ENCODE data around the gene CSNK2A1.
"Not testable (repeated sequence)": the region's sequence is repeated elsewhere in the genome, so short reads cannot be mapped to it uniquely, and the experiment has no call there.

The CSNK2A1 gene

GRCh38 chr20:460180-460579 lies 83.4 kb downstream of the CSNK2A1 start:
- no peak overlapping the region for H3K4me3 ChIP-seq (ENCODE audit: low read depth, low read length)
- TF ChIP-seq CTCF (IDR thresholded peaks at IDR 0.05; ENCODE audit: insufficient read depth, low read depth, low read length, missing control alignments): no peak
- DNase-seq (ENCODE audit: low read depth): no peak

DNA sequence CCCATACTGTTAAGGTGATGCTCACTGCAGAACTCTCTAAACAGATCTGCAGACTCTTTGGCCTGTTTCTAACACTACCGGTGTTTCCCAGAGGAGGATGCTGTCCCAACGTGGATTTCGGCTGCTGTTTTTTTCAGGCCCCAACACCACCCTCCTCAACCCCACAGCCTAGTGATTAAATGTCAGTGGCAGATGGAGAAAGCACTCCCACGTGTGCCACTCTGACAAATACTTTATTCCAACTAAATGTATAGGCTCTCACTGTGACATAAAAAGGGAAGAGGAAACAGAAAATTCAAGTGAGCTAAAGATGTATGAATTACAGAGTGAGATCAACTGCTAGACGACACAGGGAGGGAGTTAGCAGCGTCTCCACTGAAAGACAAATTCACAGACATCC lies 84.8 kb downstream of the CSNK2A1 start:
- no peak overlapping the region for H3K4me3 ChIP-seq (ENCODE audit: low read depth, low read length)
- TF ChIP-seq CTCF (IDR thresholded peaks at IDR 0.05; ENCODE audit: insufficient read depth, low read depth, low read length, missing control alignments): no peak
- DNase-seq (ENCODE audit: low read depth): no peak

- no peak overlapping the region for H3K4me3 ChIP-seq (ENCODE audit: low read depth, low read length)
- no peak for TF ChIP-seq CTCF (IDR thresholded peaks at IDR 0.05; ENCODE audit: insufficient read depth, low read depth, low read length, missing control alignments)
- no peak for DNase-seq (ENCODE audit: low read depth)
Measured at GRCh38 chr20:454951-455350, 88.6 kb downstream of the CSNK2A1 start.

GRCh38 chr20:452021-452420 lies 91.6 kb downstream of the CSNK2A1 start:
- not testable (repeated sequence) for DNase-seq (ENCODE audit: low read depth); H3K4me3 ChIP-seq (ENCODE audit: low read depth, low read length)

DNA sequence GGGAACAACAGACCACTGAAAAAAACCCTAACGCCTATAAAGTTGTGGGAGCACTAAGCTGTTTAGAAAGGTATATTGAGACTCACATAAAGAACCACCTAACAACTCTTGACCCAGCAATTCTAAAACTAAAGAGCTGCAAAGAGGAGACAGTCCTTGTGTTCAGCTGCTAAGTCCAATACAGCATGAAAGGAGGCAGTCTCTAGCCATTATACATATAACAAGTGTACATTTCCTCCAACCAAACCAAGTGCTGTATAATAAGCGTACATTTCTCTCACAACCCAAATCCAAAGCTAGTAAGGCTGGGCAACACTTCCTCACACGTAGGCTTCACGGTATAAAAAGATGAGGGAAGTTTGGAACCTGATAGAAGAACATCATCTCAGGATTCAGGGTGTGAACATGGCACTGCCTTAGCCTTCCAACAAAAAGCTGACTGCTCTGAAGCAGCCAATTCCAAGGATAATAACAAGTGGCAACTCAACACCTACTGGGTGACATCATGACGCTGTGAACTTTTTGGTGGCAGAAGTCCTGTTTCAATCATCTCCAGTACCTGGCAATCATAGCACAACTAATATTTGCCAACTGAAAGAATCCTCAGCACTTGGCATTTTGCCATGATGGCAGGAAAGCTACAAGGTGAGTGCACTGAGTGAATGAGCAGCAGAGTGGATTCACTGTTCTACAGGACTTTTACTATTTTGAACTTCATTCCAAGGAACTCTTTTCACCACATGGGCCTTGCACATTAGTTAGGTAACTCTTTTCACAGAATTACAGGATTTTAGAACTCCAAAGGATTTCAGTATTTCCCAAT lies 97.9 kb downstream of the CSNK2A1 start:
- DNase-seq (ENCODE audit: low read depth): no peak

GRCh38 chr20:444862-445426 lies 98.6 kb downstream of the CSNK2A1 start:
- no peak overlapping the region for H3K4me3 ChIP-seq (ENCODE audit: low read depth, low read length)
- TF ChIP-seq CTCF (IDR thresholded peaks at IDR 0.05; ENCODE audit: insufficient read depth, low read depth, low read length, missing control alignments): no peak
- DNase-seq (ENCODE audit: low read depth): no peak

More for the DNA sequence above, 97.9 kb downstream of the CSNK2A1 start:
- H3K4me3 ChIP-seq (ENCODE audit: low read depth, low read length): no peak overlapping the region
- TF ChIP-seq CTCF (IDR thresholded peaks at IDR 0.05; ENCODE audit: insufficient read depth, low read depth, low read length, missing control alignments): no peak

- no peak for DNase-seq (ENCODE audit: low read depth)
- H3K4me3 ChIP-seq (ENCODE audit: low read depth, low read length): no peak overlapping the region
- TF ChIP-seq CTCF (IDR thresholded peaks at IDR 0.05; ENCODE audit: insufficient read depth, low read depth, low read length, missing control alignments): no peak
Measured at GRCh38 chr20:444117-444516, 99.5 kb downstream of the CSNK2A1 start.
